Measurements from ENCODE around the gene NTN1. TPM values are rescaled to one million over a fixed set of nuclear protein-coding genes. Genes with fewer than 3 reads are reported as not detected.

NTN1 gene
- total RNA-seq, 1 donor from 2014 or later, result 1.1 TPM

GRCh38 chr17:9071811-9072498 lies 50.6 kb downstream of the NTN1 start:
- H3K9me3 Mint-ChIP-seq, result no peaks in the 10 kb centered on the region
- peaks cover 13% of the 10 kb centered on the region for H3K27me3 Mint-ChIP-seq
- H3K27ac Mint-ChIP-seq, result no peak overlapping the region
- H3K36me3 Mint-ChIP-seq (ENCODE audit: low read depth), result no peaks in the 10 kb centered on the region
- no peak for DNase-seq
- no peaks in the 10 kb centered on the region for H3K4me1 Mint-ChIP-seq
- no peak overlapping the region for H3K4me3 Mint-ChIP-seq
- ATAC-seq (ENCODE audit: low read depth), result no peak
- intact Hi-C loops (cut with micrococcal nuclease), result no loop called here
- no peak for TF ChIP-seq CTCF (IDR thresholded peaks at IDR 0.05)
- ChIA-PET POLR2A (interaction anchor here (0.6 kb wide), 1 partner anchor 59 kb away, joined by 8 read pairs; no protein-coding TSS in a partner anchor), CTCF (no interaction called here)

- Mint-ChIP-seq H3K36me3 (ENCODE audit: low read depth) (no peaks in the 10 kb centered on the region), H3K4me3 (no peak overlapping the region), H3K9me3 (no peaks in the 10 kb centered on the region), H3K27me3 (peaks cover 12% of the 10 kb centered on the region), H3K27ac (no peak overlapping the region), H3K4me1 (no peaks in the 10 kb centered on the region)
- intact Hi-C loops (cut with micrococcal nuclease), result no loop called here
- ATAC-seq (ENCODE audit: low read depth), result no peak
- POLR2A ChIA-PET, result interaction anchor here (0.6 kb wide), 1 partner anchor 60 kb away, joined by 8 read pairs; no protein-coding TSS in a partner anchor
- CTCF ChIA-PET, result no interaction called here
- TF ChIP-seq CTCF (IDR thresholded peaks at IDR 0.05), result no peak
- no peak for DNase-seq
Measured at GRCh38 chr17:9072696-9073339, 51.5 kb downstream of the NTN1 start.

- TF ChIP-seq CTCF (IDR thresholded peaks at IDR 0.05), result no peak
- POLR2A ChIA-PET, result no interaction called here
- no peaks in the 10 kb centered on the region for H3K36me3 Mint-ChIP-seq (ENCODE audit: low read depth)
Measured at GRCh38 chr17:9074131-9074530, 52.8 kb downstream of the NTN1 start.

GRCh38 chr17:9079461-9080103 lies 58.3 kb downstream of the NTN1 start:
- Mint-ChIP-seq H3K36me3 (ENCODE audit: low read depth) (no peaks in the 10 kb centered on the region), H3K4me1 (peaks cover 2% of the 10 kb centered on the region), H3K27ac (no peak overlapping the region), H3K27me3 (no peaks in the 10 kb centered on the region), H3K9me3 (peaks cover 2% of the 10 kb centered on the region), H3K4me3 (no peak overlapping the region)
- ChIA-PET CTCF (no interaction called here), POLR2A (no interaction called here)
- TF ChIP-seq CTCF (IDR thresholded peaks at IDR 0.05), result no peak
- intact Hi-C loops (cut with micrococcal nuclease), result no loop called here
- ATAC-seq (ENCODE audit: low read depth), result no peak
- no peak for DNase-seq

More at GRCh38 chr17:9074131-9074530, 52.8 kb downstream of the NTN1 start:
- no peaks in the 10 kb centered on the region for H3K4me1 Mint-ChIP-seq
- ATAC-seq (ENCODE audit: low read depth), result no peak
- no peak overlapping the region for H3K27ac Mint-ChIP-seq
- H3K27me3 Mint-ChIP-seq, result peaks cover 10% of the 10 kb centered on the region
- no peak overlapping the region for H3K4me3 Mint-ChIP-seq
- H3K9me3 Mint-ChIP-seq, result no peaks in the 10 kb centered on the region
- no peak for DNase-seq
- intact Hi-C loops (cut with micrococcal nuclease), result no loop called here
- CTCF ChIA-PET, result no interaction called here

GRCh38 chr17:9080296-9080914 lies 59.1 kb downstream of the NTN1 start:
- Mint-ChIP-seq H3K27ac (peak overlapping the region; percentile 42), H3K9me3 (peaks cover 2% of the 10 kb centered on the region), H3K4me3 (no peak overlapping the region), H3K36me3 (ENCODE audit: low read depth) (no peaks in the 10 kb centered on the region), H3K4me1 (peaks cover 2% of the 10 kb centered on the region), H3K27me3 (no peaks in the 10 kb centered on the region)
- ChIA-PET POLR2A (no interaction called here), CTCF (no interaction called here)
- ATAC-seq (ENCODE audit: low read depth), result no peak
- no peak for DNase-seq
- no peak for TF ChIP-seq CTCF (IDR thresholded peaks at IDR 0.05)
- intact Hi-C loops (cut with micrococcal nuclease), result no loop called here
